Aorta (tissue), 5 donors: ENCODE measurements around the gene BPGM. TPM values are rescaled to one million over a fixed set of nuclear protein-coding genes. Genes with fewer than 3 reads are reported as not detected.
"Not testable (repeated sequence)": the region's sequence is repeated elsewhere in the genome, so short reads cannot be mapped to it uniquely, and the experiment has no call there.

Experiments used
- ATAC-seq: fragments of 200-7000 bp; cut with Tn5 transposase; one replicate; pipeline ENCODE4 v1.9.1; 2022; ENCODE audit warnings: moderate library complexity; ENCODE audit not compliant: low FRiP score
- DNase-seq, 2 donors: peaks; one replicate each; pipeline ENCODE4 v3.0.0-alpha.2; 2020
- H3K27ac ChIP-seq, 2 donors: one replicate each; pipeline ENCODE4 v1.5.1; 2013; ENCODE audit warnings: low read length in 2 of 2, mild to moderate bottlenecking in 2 of 2, moderate library complexity in 2 of 2, control low read depth in 1 of 2, inconsistent platforms in 1 of 2, low read depth in 1 of 2
- H3K27me3 ChIP-seq, 2 donors: one replicate each; pipeline ENCODE4 v1.6.1; 2013; ENCODE audit warnings: control low read depth in 1 of 2, low read length in 1 of 2, mild to moderate bottlenecking in 1 of 2, moderate library complexity in 1 of 2; ENCODE audit not compliant: insufficient read depth in 2 of 2, control insufficient read depth in 1 of 2
- H3K36me3 ChIP-seq, 2 donors: one replicate each; pipeline ENCODE4 v1.6.1; 2013; ENCODE audit warnings: control low read depth in 1 of 2, low read length in 1 of 2, mild to moderate bottlenecking in 1 of 2; ENCODE audit not compliant: insufficient read depth in 2 of 2, control insufficient read depth in 1 of 2
- H3K4me1 ChIP-seq, 2 donors: one replicate each; pipeline ENCODE4 v1.6.1; 2013; ENCODE audit warnings: low read length in 2 of 2, control low read depth in 1 of 2, mild to moderate bottlenecking in 1 of 2, moderate library complexity in 1 of 2; ENCODE audit not compliant: insufficient read depth in 2 of 2, control insufficient read depth in 1 of 2
- H3K4me3 ChIP-seq, 2 donors: one replicate each; pipeline ENCODE4 v1.5.1; 2013; ENCODE audit warnings: low read length in 2 of 2, control low read depth in 1 of 2, mild to moderate bottlenecking in 1 of 2
- H3K9me3 ChIP-seq: one replicate; pipeline ENCODE4 v1.6.1; 2013; ENCODE audit warnings: mild to moderate bottlenecking, low read length; ENCODE audit not compliant: control insufficient read depth
- WGBS, 2 donors: extraction: QIAGEN DNeasy Blood & Tissue Kit; methylation state at CpG; one replicate each; pipeline ENCODE4 v1.1.7; 2013; 5-methylcytosine and 5-hydroxymethylcytosine counted together
- intact Hi-C, 2 donors: fragments of 100-400 bp; cut with DNase I; formaldehyde crosslinking; loops; one replicate each; pipeline versions ENCODE4 v1.14.2 to v1.15.0; 2022
- polyA plus RNA-seq, 2 donors: library from polyadenylated mRNA; stranded (reverse); fragments of 200-250 nt; gene quantifications; one replicate each; pipeline ENCODE4 v1.2.3, GENCODE V29; 2013
- total RNA-seq, 2 donors: library from RNA; stranded (reverse); fragmentation: NEBNext Ultra II Directional; extraction: Animal tissue kit (Norgen Biotek cat#: 25700); gene quantifications; one replicate each; pipeline ENCODE4 v1.2.1, GENCODE V29; 2021
- donor health status: healthy with polysubstance abuse.
- donor health status: Bipolar disorder and iron deficiency.
- donor health status: DM: no; HTN: no; CAD: no.
- donor health status: DM: no; HTN: no; CAD: no.
- donor health status: DM: yes; HTN: yes; CAD: no.

The BPGM gene
- total and polyA plus RNA-seq, 4 donors = 10.5 to 27.7 (median 17.0) TPM

DNA sequence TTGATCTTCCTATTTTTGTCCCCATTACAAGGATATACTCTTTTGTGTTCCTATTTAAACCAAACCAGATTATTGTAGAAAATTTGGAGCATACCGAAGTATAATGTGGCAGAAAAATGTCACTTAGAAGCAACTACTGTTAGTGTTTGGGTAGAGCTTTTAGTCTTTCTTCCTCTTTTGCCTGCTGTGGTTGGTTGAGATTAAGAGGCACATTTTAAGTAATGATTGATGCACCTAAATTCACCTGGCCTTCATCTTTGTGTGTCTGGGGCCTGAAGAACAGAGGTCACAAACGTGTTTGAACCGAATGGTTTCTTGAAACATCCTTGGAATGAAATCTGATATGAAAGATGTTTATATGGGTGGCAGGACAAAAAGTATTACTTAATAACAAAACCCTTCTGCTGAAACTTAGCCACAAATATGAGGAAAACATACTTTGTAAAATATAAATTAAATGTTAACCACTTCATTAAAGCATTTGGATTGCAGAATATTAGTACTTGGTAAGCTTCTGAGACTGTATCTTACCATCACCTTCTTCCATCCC is 2.6 kb downstream of the BPGM start:
- peaks cover 0 to 1% of the 10 kb centered on the region in 2 donors for H3K4me1 ChIP-seq
- no peak overlapping the region for H3K27ac ChIP-seq
- no peak for DNase-seq
- H3K9me3 ChIP-seq = no peaks in the 10 kb centered on the region
- ATAC-seq = no peak
- WGBS, 2 donors = 52 to 61% methylated on average over 3 of the region's 3 CpGs
- no peak overlapping the region for H3K4me3 ChIP-seq
- H3K27me3 ChIP-seq = no peaks in the 10 kb centered on the region
- no peaks in the 10 kb centered on the region for H3K36me3 ChIP-seq
- intact Hi-C loops = no loop called here

DNA sequence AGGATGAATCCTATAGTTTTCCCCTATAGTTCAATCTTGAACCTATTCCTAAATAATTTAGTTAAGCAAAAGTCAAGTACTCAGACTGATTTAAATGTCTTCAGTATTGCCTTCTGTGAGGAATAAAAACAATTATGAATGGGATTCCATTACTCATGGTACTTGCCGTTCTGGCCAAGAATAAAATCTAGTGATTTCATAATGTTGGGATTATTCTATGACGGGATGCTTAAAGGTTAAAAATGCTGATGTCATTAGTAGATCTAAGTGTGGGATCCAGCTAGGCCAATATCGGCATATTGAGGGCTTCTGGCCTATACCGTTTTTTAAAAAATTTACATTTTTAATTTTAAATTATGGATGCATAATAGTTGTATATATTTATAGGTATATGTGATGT is 5.3 kb downstream of the BPGM start:
- Histone ChIP-seq H3K36me3 (peaks cover 0 to 2% of the 10 kb centered on the region in 2 donors), H3K27me3 (no peaks in the 10 kb centered on the region), H3K9me3 (no peaks in the 10 kb centered on the region), H3K27ac (no peak overlapping the region), H3K4me1 (no peaks in the 10 kb centered on the region), H3K4me3 (no peak overlapping the region)
- DNase-seq = no peak
- 68 to 71% methylated on average over 4 of the region's 4 CpGs for WGBS, 2 donors
- ATAC-seq = no peak
- intact Hi-C loops = no loop called here

DNA sequence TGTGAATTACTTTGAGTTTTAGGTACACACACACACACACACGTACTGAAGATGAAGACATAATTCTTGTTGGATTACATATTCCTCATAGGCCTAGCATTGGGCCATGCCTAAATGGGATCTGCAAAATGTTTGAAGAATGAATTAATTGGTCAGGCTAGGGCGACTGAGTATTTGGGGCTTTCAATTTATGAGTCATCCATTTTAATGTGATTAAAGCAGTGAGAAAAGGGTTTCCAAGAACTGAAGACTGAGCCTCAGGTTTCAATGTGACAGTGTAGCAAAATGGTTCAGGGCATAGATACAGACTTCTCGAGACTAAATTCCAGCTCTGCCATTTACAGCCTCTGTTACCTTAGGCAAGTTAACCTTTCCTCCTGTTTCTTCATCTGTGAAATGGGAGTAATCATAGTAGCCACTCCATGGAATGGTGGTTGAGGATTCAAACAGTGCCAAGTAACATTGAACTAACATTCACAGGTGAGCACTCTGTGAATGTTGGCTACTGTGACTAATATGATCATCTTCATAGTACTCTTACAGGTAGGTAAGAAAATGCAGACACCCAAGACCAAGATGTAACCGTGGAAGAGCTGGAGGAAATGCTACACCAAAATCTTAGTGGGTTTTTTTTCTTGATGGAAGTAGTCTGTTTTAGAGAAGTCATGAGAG is 7.6 kb downstream of the BPGM start:
- no peak for ATAC-seq
- Histone ChIP-seq H3K9me3 (no peaks in the 10 kb centered on the region), H3K27me3 (no peaks in the 10 kb centered on the region), H3K4me1 (no peaks in the 10 kb centered on the region), H3K27ac (no peak overlapping the region), H3K4me3 (no peak overlapping the region), H3K36me3 (peaks cover 0 to 5% of the 10 kb centered on the region in 2 donors)
- 51 to 56% methylated on average over 4 of the region's 4 CpGs for WGBS, 2 donors
- intact Hi-C loops = no loop called here
- no peak for DNase-seq

DNA sequence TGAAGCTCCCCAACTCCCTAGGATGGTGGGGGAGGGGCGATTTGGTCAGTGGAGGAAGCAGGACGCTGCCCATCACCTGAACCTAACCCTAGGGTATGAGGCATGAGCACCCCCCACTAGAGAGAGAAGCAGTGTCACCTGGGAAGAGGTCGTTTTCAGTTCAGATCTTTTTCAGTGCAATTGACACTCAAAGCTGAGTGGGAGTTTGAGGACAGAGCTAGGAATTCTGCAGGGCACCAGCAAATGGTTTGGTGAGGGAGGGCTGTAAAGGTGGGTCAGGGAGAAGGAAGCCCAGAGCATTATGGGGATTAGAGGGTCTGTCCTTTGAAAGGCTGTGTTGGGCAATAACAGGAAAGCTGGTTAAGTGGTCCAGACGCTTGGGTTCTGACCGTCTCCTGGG is 10.9 kb downstream of the BPGM start:
- H3K9me3 ChIP-seq = no peaks in the 10 kb centered on the region
- H3K36me3 ChIP-seq = peaks cover 0 to 6% of the 10 kb centered on the region in 2 donors
- ATAC-seq (no peak), DNase-seq (no peak)
- H3K27me3 ChIP-seq = no peaks in the 10 kb centered on the region
- no peak overlapping the region for H3K27ac ChIP-seq
- H3K4me1 ChIP-seq = no peaks in the 10 kb centered on the region
- WGBS, 2 donors = 71 to 76% methylated on average over 5 of the region's 5 CpGs
- H3K4me3 ChIP-seq = no peak overlapping the region
- intact Hi-C loops = no loop called here

- Histone ChIP-seq H3K9me3 (no peaks in the 10 kb centered on the region), H3K27me3 (no peaks in the 10 kb centered on the region), H3K27ac (no peak overlapping the region), H3K4me3 (no peak overlapping the region), H3K4me1 (no peaks in the 10 kb centered on the region), H3K36me3 (peaks cover 0 to 6% of the 10 kb centered on the region in 2 donors)
- intact Hi-C loops = no loop called here
- 74 to 80% methylated on average over 7 of the region's 7 CpGs for WGBS, 2 donors
- ATAC-seq (no peak), DNase-seq (no peak)
Measured at GRCh38 chr7:134660242-134660785, 13.7 kb downstream of the BPGM start.

DNA sequence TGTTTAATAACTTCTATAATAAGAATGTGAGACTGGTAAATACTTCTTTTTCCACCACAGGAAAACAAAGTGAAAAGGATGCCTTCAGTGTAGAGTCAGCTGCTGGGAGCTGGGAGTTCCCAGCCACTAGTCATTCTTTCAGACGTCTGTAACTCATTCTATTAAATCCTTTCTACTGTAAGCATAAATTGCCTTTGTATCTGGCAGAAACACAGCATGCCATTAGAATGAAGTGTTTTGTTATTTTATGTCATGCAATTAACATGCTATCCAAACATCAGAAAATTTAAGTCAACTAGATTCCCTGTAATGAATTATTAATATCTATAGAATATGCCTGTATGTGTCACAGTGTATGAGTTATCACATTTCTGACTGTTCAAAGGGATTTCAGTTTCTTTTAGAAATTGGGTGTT is 14.3 kb downstream of the BPGM start:
- no peaks in the 10 kb centered on the region for H3K4me1 ChIP-seq
- intact Hi-C loops = no loop called here
- no peak for DNase-seq
- no peaks in the 10 kb centered on the region for H3K9me3 ChIP-seq
- 4 to 9% methylated on average over 1 of the region's 1 CpG for WGBS, 2 donors
- H3K27ac ChIP-seq = no peak overlapping the region
- no peak for ATAC-seq
- no peaks in the 10 kb centered on the region for H3K27me3 ChIP-seq
- H3K36me3 ChIP-seq = peaks cover 0 to 4% of the 10 kb centered on the region in 2 donors
- H3K4me3 ChIP-seq = no peak overlapping the region

GRCh38 chr7:134662166-134662870 is 15.7 kb downstream of the BPGM start:
- DNase-seq (no peak), ATAC-seq (no peak)
- Histone ChIP-seq H3K9me3 (no peaks in the 10 kb centered on the region), H3K27ac (no peak overlapping the region), H3K36me3 (peaks cover 0 to 4% of the 10 kb centered on the region in 2 donors), H3K4me1 (no peaks in the 10 kb centered on the region), H3K27me3 (no peaks in the 10 kb centered on the region), H3K4me3 (no peak overlapping the region)
- intact Hi-C loops = no loop called here
- WGBS, 2 donors = 66 to 68% methylated on average over 5 of the region's 5 CpGs

DNA sequence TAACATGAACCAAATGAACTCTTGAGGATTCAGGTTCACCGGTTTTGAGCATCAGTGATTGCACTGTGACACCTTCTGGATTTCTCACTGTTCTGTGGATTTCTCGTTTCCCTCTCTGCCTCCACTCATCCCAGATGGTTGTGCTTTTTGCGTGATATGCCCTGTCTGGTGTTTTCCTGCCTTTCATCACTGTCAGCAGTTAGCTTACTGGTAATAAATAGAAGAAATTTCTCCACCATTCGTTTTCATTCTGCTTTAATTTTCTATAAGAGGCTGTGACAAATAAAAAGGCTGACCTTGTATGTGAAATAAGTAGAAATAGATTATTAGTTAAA is 16.2 kb downstream of the BPGM start:
- Histone ChIP-seq H3K4me1 (no peaks in the 10 kb centered on the region), H3K27me3 (no peaks in the 10 kb centered on the region), H3K27ac (no peak overlapping the region), H3K9me3 (no peaks in the 10 kb centered on the region), H3K36me3 (peaks cover 0 to 4% of the 10 kb centered on the region in 2 donors), H3K4me3 (no peak overlapping the region)
- DNase-seq (no peak), ATAC-seq (no peak)
- intact Hi-C loops = no loop called here
- 79 to 80% methylated on average over 4 of the region's 4 CpGs for WGBS, 2 donors

GRCh38 chr7:134665045-134665444 is 18.4 kb downstream of the BPGM start:
- intact Hi-C loops, H3K36me3 ChIP-seq, ATAC-seq, H3K27me3 ChIP-seq, H3K9me3 ChIP-seq, DNase-seq, H3K4me3 ChIP-seq, H3K4me1 ChIP-seq, H3K27ac ChIP-seq: not testable (repeated sequence)
- 0% methylated on average over 1 of the region's 3 CpGs for WGBS, 2 donors
